CD4-positive, CD25-positive, alpha-beta regulatory T cell (primary cell): Measurements from ENCODE around the gene DSCAM. TPM values are rescaled to one million over a fixed set of nuclear protein-coding genes. Genes with fewer than 3 reads are reported as not detected.

Experiments
- ATAC-seq, 2 donors: fragments of 150-1000 bp; cut with Tn5 transposase; one replicate each; pipeline ENCODE4 v1.10.0; 2021; ENCODE audit warnings: low read depth in 2 of 2, moderate number of reproducible peaks in 2 of 2, moderate library complexity in 1 of 2
- DNase-seq, 3 donors: peaks; one replicate each; pipeline versions ENCODE4 v3.0.0 to v3.0.0-alpha.2; 2012 to 2022; ENCODE audit warnings: mixed read lengths in 1 of 3
- H3K27ac ChIP-seq: one replicate; pipeline ENCODE4 v1.7.0; 2013; ENCODE audit warnings: mild to moderate bottlenecking, low read length; ENCODE audit not compliant: insufficient read depth, poor library complexity, severe bottlenecking
- H3K27me3 ChIP-seq: one replicate; pipeline ENCODE4 v1.7.0; 2013; ENCODE audit warnings: low read length; ENCODE audit not compliant: control insufficient read depth, insufficient read depth
- H3K36me3 ChIP-seq: one replicate; pipeline ENCODE4 v1.7.0; 2013; ENCODE audit warnings: mild to moderate bottlenecking, low read length, moderate library complexity; ENCODE audit not compliant: control insufficient read depth, insufficient read depth
- H3K4me1 ChIP-seq: 2 replicates; pipeline ENCODE4 v1.7.0; 2013; ENCODE audit warnings: mild to moderate bottlenecking, low read length; ENCODE audit not compliant: insufficient read depth, control insufficient read depth, poor library complexity, severe bottlenecking
- H3K4me3 ChIP-seq: one replicate; pipeline ENCODE4 v1.7.0; 2013; ENCODE audit warnings: low read depth, mild to moderate bottlenecking, low read length, moderate library complexity
- H3K9me3 ChIP-seq, 2 experiments: 1 replicate in 1 of 2; 2 replicates in 1 of 2; pipeline ENCODE4 v1.7.0; 2013; ENCODE audit warnings: low read length in 2 of 2, mild to moderate bottlenecking in 1 of 2, moderate library complexity in 1 of 2; ENCODE audit not compliant: control insufficient read depth in 2 of 2
- H3K27ac Mint-ChIP-seq, 3 donors: one replicate each; pipeline ENCODE4 v1.8.0; 2020 to 2022; ENCODE audit warnings: mild to moderate bottlenecking in 3 of 3, mixed read lengths in 3 of 3, moderate library complexity in 2 of 3
- H3K27me3 Mint-ChIP-seq: one replicate; pipeline ENCODE4 v1.8.0; 2022; ENCODE audit warnings: mild to moderate bottlenecking, mixed read lengths
- H3K36me3 Mint-ChIP-seq: one replicate; pipeline ENCODE4 v1.8.0; 2020; ENCODE audit warnings: mixed read lengths
- H3K4me1 Mint-ChIP-seq, 4 donors: one replicate each; pipeline ENCODE4 v1.8.0; 2020 to 2022; ENCODE audit warnings: mixed read lengths in 4 of 4, mild to moderate bottlenecking in 1 of 4
- H3K4me3 Mint-ChIP-seq, 4 donors: one replicate each; pipeline ENCODE4 v1.8.0; 2020 to 2022; ENCODE audit warnings: mild to moderate bottlenecking in 4 of 4, mixed read lengths in 4 of 4, moderate library complexity in 3 of 4
- H3K9me3 Mint-ChIP-seq, 7 donors: one replicate each; pipeline ENCODE4 v1.8.0; 2020 to 2022; ENCODE audit warnings: mixed read lengths in 7 of 7, mild to moderate bottlenecking in 3 of 7, moderate library complexity in 2 of 7
- polyA plus RNA-seq, 4 donors: library from polyadenylated mRNA; unstranded; fragments of 300-500 nt; fragmentation: Illumina TruSeq; gene quantifications; one replicate each; pipeline ENCODE4 v1.2.3, GENCODE V29; 2021
- total RNA-seq: library from RNA; stranded (reverse); gene quantifications from one replicate; pipeline ENCODE4 v1.2.3, GENCODE V29; 2022

The DSCAM gene
- total and polyA plus RNA-seq, 5 donors from 2014 or later = not detected

DNA sequence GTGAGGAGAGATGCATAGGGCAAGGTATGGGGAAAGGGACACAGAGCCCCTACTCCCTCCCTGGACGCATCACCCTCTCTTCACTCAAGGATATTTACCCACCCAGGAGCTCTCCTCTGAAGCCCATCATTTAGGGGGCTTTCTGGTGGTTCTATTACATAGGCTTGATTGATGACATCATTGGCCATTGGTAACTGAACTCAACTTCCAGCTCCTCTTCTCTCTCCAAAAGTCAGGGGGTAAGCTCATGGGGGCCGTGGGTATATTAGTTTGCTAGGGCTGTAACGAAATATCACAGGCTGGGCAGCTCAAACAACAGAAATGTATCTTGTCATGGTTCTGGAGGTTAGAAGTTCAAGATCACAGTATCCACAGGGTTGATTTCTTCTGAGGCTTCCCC, 110.8 kb downstream of the DSCAM start:
- Mint-ChIP-seq H3K4me3 (no peak overlapping the region), H3K27me3 (no peaks in the 10 kb centered on the region), H3K4me1 (no peaks in the 10 kb centered on the region), H3K27ac (no peak overlapping the region), H3K36me3 (no peaks in the 10 kb centered on the region), H3K9me3 (peaks cover 0 to 5% (median 0%) of the 10 kb centered on the region in 7 donors)
- no peak for DNase-seq
- H3K27ac ChIP-seq = no peak overlapping the region
- H3K36me3 ChIP-seq = no peaks in the 10 kb centered on the region
- no peak overlapping the region for H3K4me3 ChIP-seq
- no peaks in the 10 kb centered on the region for H3K9me3 ChIP-seq
- no peaks in the 10 kb centered on the region for H3K27me3 ChIP-seq
- H3K4me1 ChIP-seq = no peaks in the 10 kb centered on the region
- no peak for ATAC-seq

DNA sequence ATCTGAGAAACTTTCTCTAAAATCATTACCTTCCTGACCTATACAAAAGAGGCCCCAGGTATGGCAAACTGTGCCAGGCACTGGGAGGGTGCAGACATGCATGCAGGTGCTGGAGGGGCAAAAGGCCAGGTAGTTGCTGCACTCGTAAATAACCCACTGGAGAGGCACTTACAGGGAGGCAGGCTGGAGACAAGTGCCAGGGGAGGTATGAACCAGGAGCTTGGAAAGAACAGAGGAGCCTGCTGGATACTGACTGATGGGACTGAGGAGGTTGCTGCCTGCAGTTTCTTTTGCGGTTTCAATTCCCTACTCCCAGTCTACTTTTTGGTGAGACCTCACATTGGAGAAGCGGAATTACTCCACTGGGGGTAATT, 113.9 kb downstream of the DSCAM start:
- H3K4me3 Mint-ChIP-seq = no peak overlapping the region
- Histone ChIP-seq H3K27me3 (no peaks in the 10 kb centered on the region), H3K9me3 (no peaks in the 10 kb centered on the region), H3K36me3 (no peaks in the 10 kb centered on the region), H3K27ac (no peak overlapping the region), H3K4me1 (no peaks in the 10 kb centered on the region), H3K4me3 (no peak overlapping the region)
- H3K27ac Mint-ChIP-seq = no peak overlapping the region
- H3K9me3 Mint-ChIP-seq = peaks cover 0 to 8% (median 1%) of the 10 kb centered on the region in 7 donors
- no peaks in the 10 kb centered on the region for H3K36me3 Mint-ChIP-seq
- H3K4me1 Mint-ChIP-seq = no peaks in the 10 kb centered on the region
- H3K27me3 Mint-ChIP-seq = no peaks in the 10 kb centered on the region
- DNase-seq = no peak
- no peak for ATAC-seq

DNA sequence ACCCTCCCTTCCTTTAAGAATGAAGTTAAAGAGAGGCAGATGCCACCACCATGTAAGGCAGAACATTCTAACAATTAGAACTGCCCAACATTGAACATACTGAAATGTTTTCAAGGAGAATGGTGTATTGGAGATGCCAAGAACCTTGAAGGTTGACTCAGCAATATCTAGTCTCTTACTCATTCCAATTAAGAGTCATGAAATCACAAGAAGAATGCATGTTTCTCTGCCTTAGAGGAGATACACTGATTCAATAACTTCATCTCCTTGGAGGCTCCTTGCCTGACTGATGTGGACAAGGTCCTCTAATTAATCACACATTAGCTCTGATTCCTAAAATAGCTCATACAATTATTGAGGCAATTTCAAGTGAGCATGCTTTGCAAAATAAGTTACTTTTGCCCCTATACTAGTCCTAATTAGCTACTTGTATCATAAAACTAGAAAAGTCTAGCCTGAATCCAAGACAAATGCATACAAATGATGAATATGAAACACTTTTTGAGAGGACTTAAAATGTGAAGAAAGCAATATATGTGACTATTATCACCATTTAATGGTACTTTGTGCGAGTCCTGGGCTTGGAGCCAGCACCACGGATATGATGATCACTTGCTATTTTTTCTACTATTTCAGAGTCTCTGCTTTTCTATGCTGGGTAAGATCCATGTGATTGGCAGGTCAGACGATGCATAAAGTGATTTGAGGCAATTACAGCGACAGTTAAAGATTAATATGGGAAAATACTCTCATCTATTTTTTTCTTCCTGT, 114.5 kb downstream of the DSCAM start:
- no peaks in the 10 kb centered on the region for H3K36me3 Mint-ChIP-seq

DNA sequence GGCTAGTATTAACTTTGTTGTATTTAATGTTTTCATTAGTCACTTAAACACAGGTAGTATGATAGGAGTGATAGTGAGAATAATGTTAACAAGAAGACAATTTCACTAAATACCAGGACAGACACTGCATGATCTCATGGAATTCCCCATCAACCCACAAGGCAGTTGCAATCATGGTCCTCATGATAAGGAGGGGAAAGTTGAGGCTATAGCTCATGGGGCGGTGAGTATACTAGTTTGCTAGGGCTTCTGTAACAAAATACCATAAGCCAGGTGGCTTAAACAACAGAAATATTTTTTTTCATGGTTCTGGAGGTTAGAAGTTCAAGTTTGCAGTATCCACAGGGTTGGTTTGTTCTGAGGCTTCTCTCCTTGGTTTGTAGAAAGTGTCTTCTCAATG, 115.8 kb downstream of the DSCAM start:
- ATAC-seq = no peak
- Histone ChIP-seq H3K4me3 (no peak overlapping the region), H3K9me3 (no peaks in the 10 kb centered on the region), H3K4me1 (no peaks in the 10 kb centered on the region), H3K36me3 (no peaks in the 10 kb centered on the region), H3K27me3 (no peaks in the 10 kb centered on the region), H3K27ac (no peak overlapping the region)
- Mint-ChIP-seq H3K27ac (no peak overlapping the region), H3K36me3 (no peaks in the 10 kb centered on the region), H3K4me3 (no peak overlapping the region), H3K27me3 (no peaks in the 10 kb centered on the region), H3K9me3 (peaks cover 0 to 11% (median 2%) of the 10 kb centered on the region in 7 donors), H3K4me1 (no peaks in the 10 kb centered on the region)
- no peak for DNase-seq

More for the DNA sequence above, 114.5 kb downstream of the DSCAM start:
- no peaks in the 10 kb centered on the region for H3K9me3 ChIP-seq
- peaks cover 0 to 11% (median 2%) of the 10 kb centered on the region in 7 donors for H3K9me3 Mint-ChIP-seq
- no peaks in the 10 kb centered on the region for H3K4me1 ChIP-seq
- no peaks in the 10 kb centered on the region for H3K36me3 ChIP-seq
- H3K27me3 ChIP-seq = no peaks in the 10 kb centered on the region
- no peak for ATAC-seq
- H3K27me3 Mint-ChIP-seq = no peaks in the 10 kb centered on the region
- H3K27ac ChIP-seq = no peak overlapping the region
- no peak overlapping the region for H3K27ac Mint-ChIP-seq
- no peaks in the 10 kb centered on the region for H3K4me1 Mint-ChIP-seq
- DNase-seq = no peak
- H3K4me3 Mint-ChIP-seq = no peak overlapping the region
- H3K4me3 ChIP-seq = no peak overlapping the region

DNA sequence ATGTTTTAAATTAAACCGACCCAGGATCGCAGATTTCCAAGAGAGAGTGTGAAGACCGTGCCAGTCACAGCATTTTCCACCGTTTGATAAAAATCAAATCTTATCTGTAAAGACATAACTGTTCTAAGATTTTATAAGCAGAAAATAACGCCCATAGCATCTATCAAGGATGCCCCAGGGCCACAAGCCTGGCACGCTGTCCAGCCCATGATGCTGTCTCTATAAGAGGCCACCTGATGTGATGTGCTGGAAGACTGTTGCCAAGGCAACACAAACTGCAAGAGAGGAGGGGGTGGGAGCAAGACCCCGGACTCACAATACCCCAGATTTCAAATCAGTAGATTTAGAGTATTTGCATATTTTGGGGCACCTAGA, 116.5 kb downstream of the DSCAM start:
- H3K36me3 ChIP-seq = no peaks in the 10 kb centered on the region
- no peak overlapping the region for H3K27ac Mint-ChIP-seq
- H3K4me3 Mint-ChIP-seq = no peak overlapping the region
- H3K27me3 ChIP-seq = no peaks in the 10 kb centered on the region
- H3K27me3 Mint-ChIP-seq = no peaks in the 10 kb centered on the region
- H3K9me3 Mint-ChIP-seq = peaks cover 0 to 11% (median 2%) of the 10 kb centered on the region in 7 donors
- H3K4me3 ChIP-seq = no peak overlapping the region
- H3K9me3 ChIP-seq = no peaks in the 10 kb centered on the region
- DNase-seq = no peak
- no peak overlapping the region for H3K27ac ChIP-seq
- no peaks in the 10 kb centered on the region for H3K4me1 Mint-ChIP-seq
- H3K36me3 Mint-ChIP-seq = no peaks in the 10 kb centered on the region
- ATAC-seq = no peak
- no peaks in the 10 kb centered on the region for H3K4me1 ChIP-seq

DNA sequence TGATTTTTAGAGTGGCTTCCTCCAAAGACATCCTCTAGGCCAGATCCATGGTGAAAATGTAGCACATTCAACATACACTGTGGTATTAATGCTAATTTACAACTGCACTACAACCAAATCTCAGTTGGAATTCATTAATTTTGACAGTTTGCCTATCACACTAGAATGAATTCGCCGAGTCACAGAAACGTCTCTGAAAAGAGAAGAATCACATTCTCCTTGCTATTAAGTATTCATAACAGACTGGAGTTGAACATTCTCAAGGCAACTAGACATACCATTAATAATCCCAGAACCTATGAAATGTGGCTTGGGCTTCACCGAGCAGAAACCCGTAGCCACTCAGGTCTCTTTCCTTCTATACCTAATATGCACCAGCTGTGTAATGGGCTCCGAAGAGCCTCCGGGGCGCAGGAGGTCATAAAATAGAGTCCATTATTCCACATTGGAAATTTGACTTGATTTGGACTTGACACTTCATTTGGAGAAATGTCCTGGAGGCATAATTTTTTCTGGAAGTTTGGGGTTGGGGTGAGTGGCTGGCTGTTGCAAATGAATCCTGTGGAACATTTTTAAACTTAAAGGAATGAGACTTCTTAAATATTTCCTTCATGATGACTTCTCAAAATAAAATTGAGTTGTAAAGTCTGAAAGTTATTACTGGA, 117.1 kb downstream of the DSCAM start:
- no peak overlapping the region for H3K4me3 ChIP-seq
- no peak overlapping the region for H3K27ac ChIP-seq
- Mint-ChIP-seq H3K27ac (no peak overlapping the region), H3K4me3 (no peak overlapping the region), H3K27me3 (no peaks in the 10 kb centered on the region), H3K4me1 (no peaks in the 10 kb centered on the region), H3K36me3 (no peaks in the 10 kb centered on the region), H3K9me3 (peaks cover 0 to 13% (median 3%) of the 10 kb centered on the region in 7 donors)
- H3K4me1 ChIP-seq = no peaks in the 10 kb centered on the region
- no peaks in the 10 kb centered on the region for H3K27me3 ChIP-seq
- DNase-seq = no peak
- H3K9me3 ChIP-seq = no peaks in the 10 kb centered on the region
- no peaks in the 10 kb centered on the region for H3K36me3 ChIP-seq
- no peak for ATAC-seq

DNA sequence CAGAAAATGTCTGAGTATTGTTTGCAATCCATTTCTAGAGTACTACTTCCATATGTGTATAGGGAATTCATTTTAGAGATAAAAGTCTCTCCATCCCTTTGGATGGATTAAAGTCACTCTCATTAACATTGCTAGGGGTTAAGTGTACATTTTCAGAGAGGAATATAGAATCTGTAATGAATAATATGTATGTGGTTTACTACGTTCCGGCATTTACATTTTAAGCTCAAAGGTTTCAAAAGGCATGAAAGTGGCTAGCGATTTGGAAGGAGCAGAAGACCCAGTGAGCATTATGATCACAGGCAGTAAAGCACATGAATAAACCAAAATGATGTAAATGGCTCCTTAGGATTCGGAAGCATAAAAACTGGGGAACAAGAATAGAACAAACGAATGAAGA, 123.0 kb downstream of the DSCAM start:
- Mint-ChIP-seq H3K4me3 (no peak overlapping the region), H3K27ac (no peak overlapping the region), H3K4me1 (no peaks in the 10 kb centered on the region), H3K36me3 (no peaks in the 10 kb centered on the region), H3K9me3 (peaks cover 5 to 19% (median 10%) of the 10 kb centered on the region in 7 donors), H3K27me3 (no peaks in the 10 kb centered on the region)
- no peaks in the 10 kb centered on the region for H3K4me1 ChIP-seq
- H3K36me3 ChIP-seq = no peaks in the 10 kb centered on the region
- H3K27ac ChIP-seq = no peak overlapping the region
- no peaks in the 10 kb centered on the region for H3K9me3 ChIP-seq
- ATAC-seq (no peak), DNase-seq (no peak)
- no peaks in the 10 kb centered on the region for H3K27me3 ChIP-seq
- no peak overlapping the region for H3K4me3 ChIP-seq

DNA sequence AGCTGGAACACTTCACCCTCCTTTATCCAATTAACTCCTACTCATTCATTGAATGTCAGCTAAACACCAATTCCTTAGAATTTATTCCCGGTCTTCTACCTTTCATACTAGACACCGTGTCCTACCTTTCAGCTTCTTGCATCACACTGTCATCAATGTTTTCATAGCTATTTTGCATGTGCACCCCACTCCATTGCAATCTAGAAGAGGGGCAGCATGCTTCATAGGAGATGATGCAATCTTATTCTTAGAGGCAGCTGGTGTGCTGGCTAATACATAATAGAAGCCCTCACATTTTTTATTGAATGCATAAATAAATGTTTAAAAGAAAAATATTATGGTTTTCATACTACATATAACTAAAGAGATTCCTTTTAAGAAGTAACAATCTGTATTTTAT, 123.6 kb downstream of the DSCAM start:
- H3K27me3 Mint-ChIP-seq = no peaks in the 10 kb centered on the region
- H3K4me3 Mint-ChIP-seq = no peak overlapping the region
- peaks cover 5 to 19% (median 10%) of the 10 kb centered on the region in 7 donors for H3K9me3 Mint-ChIP-seq
- H3K9me3 ChIP-seq = no peaks in the 10 kb centered on the region
- H3K4me1 Mint-ChIP-seq = no peaks in the 10 kb centered on the region
- no peak overlapping the region for H3K4me3 ChIP-seq
- ATAC-seq = no peak
- no peaks in the 10 kb centered on the region for H3K36me3 Mint-ChIP-seq
- H3K27ac Mint-ChIP-seq = no peak overlapping the region
- no peaks in the 10 kb centered on the region for H3K27me3 ChIP-seq
- H3K36me3 ChIP-seq = no peaks in the 10 kb centered on the region
- DNase-seq = no peak
- no peaks in the 10 kb centered on the region for H3K4me1 ChIP-seq
- no peak overlapping the region for H3K27ac ChIP-seq
